T-helper 17 cell (primary cell): ENCODE measurements around the gene SERPINA6. TPM values are rescaled to one million over a fixed set of nuclear protein-coding genes. Genes with fewer than 3 reads are reported as not detected.

ENCODE experiments used
- ATAC-seq: fragments of 150-1000 bp; cut with Tn5 transposase; 2 replicates; pipeline ENCODE4 v1.10.0; 2021; ENCODE audit warnings: mild to moderate bottlenecking, moderate library complexity
- DNase-seq, 3 donors: peaks; one replicate each; pipeline versions ENCODE4 v3.0.0 to v3.0.0-alpha.2; 2020 to 2021
- H3K9me3 ChIP-seq: one replicate; pipeline ENCODE4 v1.7.0; 2013; ENCODE audit warnings: low read length, mild to moderate bottlenecking; ENCODE audit not compliant: control insufficient read depth, poor library complexity, severe bottlenecking
- H3K27ac Mint-ChIP-seq: one replicate; pipeline ENCODE4 v1.8.0; 2022; ENCODE audit warnings: mild to moderate bottlenecking, moderate library complexity, mixed read lengths
- H3K27me3 Mint-ChIP-seq: one replicate; pipeline ENCODE4 v1.8.0; 2022; ENCODE audit warnings: mixed read lengths
- H3K36me3 Mint-ChIP-seq: one replicate; pipeline ENCODE4 v1.8.0; 2022; ENCODE audit warnings: low read depth, mixed read lengths
- H3K4me1 Mint-ChIP-seq: one replicate; pipeline ENCODE4 v1.8.0; 2022; ENCODE audit warnings: mild to moderate bottlenecking, mixed read lengths
- H3K4me3 Mint-ChIP-seq: one replicate; pipeline ENCODE4 v1.8.0; 2022; ENCODE audit warnings: mild to moderate bottlenecking, moderate library complexity, mixed read lengths
- total RNA-seq, 4 donors: library from RNA in 2 of 4; stranded (reverse) in 2 of 4; gene quantifications; one replicate each; pipeline ENCODE4 v1.2.3 and lab custom pipeline; 2022 to 2026

SERPINA6 gene
- total RNA-seq, 2 donors from 2014 or later, result not detected

DNA sequence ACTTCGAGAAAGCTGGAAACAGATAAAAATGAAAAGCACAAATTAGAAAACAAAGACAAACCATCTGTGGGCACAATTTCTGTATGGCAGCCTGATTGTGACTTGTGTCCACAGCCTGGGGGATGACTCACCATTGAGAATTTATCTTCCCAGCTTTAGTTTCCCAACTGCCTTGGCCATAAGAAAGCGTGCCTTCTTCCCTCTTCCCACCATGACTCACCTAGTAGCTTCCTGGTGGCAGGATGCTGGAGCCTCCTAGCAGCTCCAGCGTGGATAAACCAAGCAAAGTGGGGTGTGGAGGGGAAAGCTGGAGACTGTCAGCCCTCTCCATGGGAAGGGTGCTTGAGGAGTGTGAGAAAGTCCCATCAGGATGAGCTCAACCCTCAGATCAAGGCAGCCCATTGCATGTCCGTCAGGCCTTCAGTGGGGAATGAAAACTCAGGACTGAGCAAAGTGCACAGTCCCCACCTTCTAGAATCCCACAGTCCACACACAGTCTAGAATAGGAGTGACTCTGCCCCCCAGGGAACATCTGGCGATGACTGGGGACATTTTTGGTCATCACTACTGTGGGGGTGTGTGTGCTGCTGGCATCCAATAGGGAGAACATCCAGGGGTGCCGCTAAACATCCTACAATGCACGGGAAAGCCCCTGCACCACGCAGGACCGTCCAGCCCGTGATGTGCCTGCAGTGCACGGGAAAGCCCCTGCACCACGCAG lies 22.4 kb upstream of the SERPINA6 start:
- Mint-ChIP-seq H3K4me3 (no peak overlapping the region), H3K27ac (peak overlapping the region; percentile 90), H3K36me3 (no peaks in the 10 kb centered on the region), H3K27me3 (no peaks in the 10 kb centered on the region), H3K4me1 (peaks cover 7% of the 10 kb centered on the region)
- DNase-seq, result peak in 1 of 3 donors; percentile 25
- no peaks in the 10 kb centered on the region for H3K9me3 ChIP-seq
- peak; percentile 71 for ATAC-seq

- H3K27me3 Mint-ChIP-seq, result no peaks in the 10 kb centered on the region
- H3K9me3 ChIP-seq, result no peaks in the 10 kb centered on the region
- H3K4me1 Mint-ChIP-seq, result peaks cover 7% of the 10 kb centered on the region
- ATAC-seq (no peak), DNase-seq (no peak)
- peak overlapping the region; percentile 90 for H3K27ac Mint-ChIP-seq
- no peak overlapping the region for H3K4me3 Mint-ChIP-seq
- no peaks in the 10 kb centered on the region for H3K36me3 Mint-ChIP-seq
These were observed 21.3 kb upstream of the SERPINA6 start for GRCh38 chr14:94344389-94344788.

DNA sequence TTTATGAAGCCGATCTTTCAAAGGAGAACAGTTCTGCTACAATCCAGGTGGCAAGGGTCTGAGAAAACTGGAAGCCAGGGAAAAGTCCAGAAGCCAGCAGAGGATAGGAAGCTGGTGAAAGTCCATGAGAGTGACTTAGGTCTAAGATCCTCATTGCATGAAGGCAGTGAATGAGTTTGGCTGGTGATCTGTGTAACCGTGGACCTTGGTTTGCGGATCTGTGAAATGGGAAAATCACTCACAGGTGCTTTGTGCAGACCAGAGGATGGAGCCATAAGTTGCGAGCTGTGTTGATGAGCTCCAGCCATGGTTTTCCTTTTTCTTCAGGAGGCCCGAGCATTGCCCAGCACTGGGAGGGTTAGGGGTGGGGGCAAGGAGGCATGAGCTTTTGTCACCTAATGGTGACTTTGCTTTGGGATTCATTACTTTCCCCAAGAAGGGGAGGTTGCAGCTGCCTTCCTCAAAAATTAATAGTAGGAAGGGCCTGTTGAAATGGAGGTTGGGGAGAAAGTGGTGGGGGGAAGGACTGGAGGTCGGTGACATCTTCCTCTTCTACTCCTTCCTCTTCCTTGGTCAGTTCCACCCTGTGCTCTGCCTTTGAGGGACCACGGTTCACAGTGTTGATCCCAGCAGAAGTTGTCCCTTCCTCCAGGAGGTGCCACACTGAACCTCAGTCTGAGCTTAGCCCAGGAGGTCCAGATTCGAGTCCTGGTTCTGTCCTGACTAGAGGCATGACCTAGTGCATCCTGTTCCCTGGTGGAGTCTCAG lies 20.3 kb upstream of the SERPINA6 start:
- no peaks in the 10 kb centered on the region for H3K9me3 ChIP-seq
- H3K4me3 Mint-ChIP-seq, result no peak overlapping the region
- peaks cover 2% of the 10 kb centered on the region for H3K36me3 Mint-ChIP-seq
- no peaks in the 10 kb centered on the region for H3K27me3 Mint-ChIP-seq
- ATAC-seq (no peak), DNase-seq (no peak)
- peaks cover 7% of the 10 kb centered on the region for H3K4me1 Mint-ChIP-seq
- H3K27ac Mint-ChIP-seq, result peak overlapping the region; percentile 90

DNA sequence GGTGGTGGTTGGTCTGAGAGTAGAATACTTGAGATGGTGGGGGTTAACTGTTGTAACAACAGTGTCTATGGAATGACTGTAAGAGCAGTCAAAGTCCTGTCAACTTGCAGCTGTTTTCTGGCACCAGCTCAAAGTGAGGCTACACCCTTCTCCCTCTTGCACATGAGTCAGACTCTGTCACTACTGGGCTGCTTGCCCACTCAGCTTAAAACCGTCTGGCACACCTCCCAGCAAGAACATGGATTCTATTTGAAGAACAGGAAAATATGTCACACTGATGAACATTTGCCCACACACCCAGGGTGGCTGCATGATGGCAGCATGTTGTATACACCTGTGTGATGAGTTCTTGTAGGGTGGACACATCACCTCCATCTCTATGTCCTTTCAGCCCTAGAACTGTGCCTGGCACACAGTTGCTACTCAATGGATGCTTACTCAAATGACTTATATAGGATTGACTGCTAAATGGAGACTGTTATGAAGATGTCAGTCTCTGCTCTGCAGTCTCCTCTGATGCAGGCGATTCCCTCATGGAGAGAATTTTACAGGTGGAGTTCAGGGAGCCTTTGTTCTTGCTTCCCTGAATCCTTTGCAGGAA lies 19.3 kb upstream of the SERPINA6 start:
- peaks cover 2% of the 10 kb centered on the region for H3K36me3 Mint-ChIP-seq
- H3K9me3 ChIP-seq, result no peaks in the 10 kb centered on the region
- no peaks in the 10 kb centered on the region for H3K27me3 Mint-ChIP-seq
- no peak overlapping the region for H3K4me3 Mint-ChIP-seq
- H3K4me1 Mint-ChIP-seq, result peaks cover 7% of the 10 kb centered on the region
- peak overlapping the region; percentile 8 for H3K27ac Mint-ChIP-seq
- ATAC-seq (no peak), DNase-seq (no peak)

DNA sequence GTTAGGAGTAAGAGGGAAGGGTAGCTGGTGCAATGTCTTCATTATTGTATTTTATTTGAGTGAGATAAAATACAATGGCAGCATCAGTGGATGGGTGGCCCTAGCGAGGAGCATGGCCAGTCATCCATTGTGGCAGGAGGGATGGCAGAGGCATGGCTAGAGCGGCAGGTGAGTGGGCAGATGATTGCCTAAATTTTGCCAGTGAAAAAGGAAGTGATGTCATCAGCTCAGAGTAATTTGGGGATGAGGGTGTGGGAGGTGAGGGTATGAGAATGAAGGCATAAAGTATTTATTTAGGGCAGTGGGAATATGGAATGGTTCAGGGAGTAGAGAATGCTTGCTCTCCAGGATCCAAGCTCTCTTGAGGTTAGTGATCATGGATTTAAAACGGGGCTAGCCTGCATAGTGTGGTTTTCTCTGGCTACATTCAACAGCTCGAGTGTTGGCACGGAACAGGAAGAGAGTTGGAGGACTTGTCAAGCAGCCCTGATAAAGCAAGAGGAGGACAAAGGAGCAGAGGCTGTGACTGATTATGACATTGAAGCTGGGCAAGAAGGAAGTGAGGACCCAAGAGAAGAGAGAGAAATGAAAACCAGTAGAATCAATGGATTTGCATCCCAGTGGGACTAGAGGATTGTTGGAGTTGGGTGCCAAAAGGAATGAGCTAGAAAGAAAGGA lies 18.7 kb upstream of the SERPINA6 start:
- ATAC-seq, result no peak
- H3K4me3 Mint-ChIP-seq, result no peak overlapping the region
- peak overlapping the region; percentile 8 for H3K27ac Mint-ChIP-seq
- DNase-seq, result no peak
- peaks cover 2% of the 10 kb centered on the region for H3K36me3 Mint-ChIP-seq
- no peaks in the 10 kb centered on the region for H3K9me3 ChIP-seq
- H3K4me1 Mint-ChIP-seq, result peaks cover 5% of the 10 kb centered on the region
- no peaks in the 10 kb centered on the region for H3K27me3 Mint-ChIP-seq

DNA sequence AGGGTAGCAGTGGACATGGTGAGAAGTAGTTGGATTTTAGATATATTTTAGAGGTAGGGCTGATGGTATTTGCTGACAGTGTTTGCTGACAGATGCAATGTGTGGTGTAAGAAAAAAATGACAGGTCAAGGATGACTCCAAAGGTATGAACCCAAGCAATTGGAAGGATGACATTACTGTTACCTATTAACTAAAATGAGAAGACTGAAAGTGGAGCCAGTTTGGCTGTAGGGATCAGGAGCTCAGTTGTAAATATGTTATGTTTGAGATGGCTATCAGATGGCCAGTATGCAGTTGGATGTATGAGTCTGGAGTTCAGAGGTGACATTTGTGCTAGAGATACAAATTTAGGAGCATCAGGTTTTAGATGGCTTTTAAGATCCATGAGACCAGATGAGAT lies 17.4 kb upstream of the SERPINA6 start:
- DNase-seq, result no peak
- peaks cover 2% of the 10 kb centered on the region for H3K27me3 Mint-ChIP-seq
- H3K36me3 Mint-ChIP-seq, result peaks cover 2% of the 10 kb centered on the region
- H3K27ac Mint-ChIP-seq, result peak overlapping the region; percentile 8
- H3K4me1 Mint-ChIP-seq, result no peaks in the 10 kb centered on the region
- no peak overlapping the region for H3K4me3 Mint-ChIP-seq
- ATAC-seq, result no peak
- no peaks in the 10 kb centered on the region for H3K9me3 ChIP-seq

DNA sequence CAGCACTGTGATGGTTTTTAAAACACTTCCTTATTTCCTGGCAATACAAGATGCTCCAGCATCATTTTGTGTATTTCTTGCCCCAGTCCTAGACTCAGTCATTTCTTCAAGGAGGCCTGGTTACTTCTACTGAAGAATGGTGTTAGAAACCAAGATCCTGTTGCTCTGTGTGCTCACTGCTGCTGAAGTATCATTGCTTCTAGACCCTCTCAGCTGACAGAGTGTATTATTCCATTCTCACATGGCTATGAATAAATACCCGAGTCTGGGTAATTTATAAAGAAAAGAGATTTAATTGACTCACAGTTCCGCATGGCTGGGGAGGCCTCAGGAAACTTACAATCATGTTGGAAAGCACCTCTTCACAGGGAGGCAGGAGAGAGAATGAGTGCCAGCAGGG lies 14.9 kb upstream of the SERPINA6 start:
- ATAC-seq, result no peak
- Mint-ChIP-seq H3K4me1 (no peaks in the 10 kb centered on the region), H3K27ac (no peak overlapping the region), H3K4me3 (no peak overlapping the region), H3K27me3 (peaks cover 12% of the 10 kb centered on the region), H3K36me3 (peaks cover 2% of the 10 kb centered on the region)
- no peak for DNase-seq
- no peaks in the 10 kb centered on the region for H3K9me3 ChIP-seq

GRCh38 chr14:94337274-94337673 lies 14.1 kb upstream of the SERPINA6 start:
- H3K9me3 ChIP-seq, result no peaks in the 10 kb centered on the region
- no peaks in the 10 kb centered on the region for H3K4me1 Mint-ChIP-seq
- H3K4me3 Mint-ChIP-seq, result no peak overlapping the region
- ATAC-seq (no peak), DNase-seq (no peak)
- H3K36me3 Mint-ChIP-seq, result peaks cover 2% of the 10 kb centered on the region
- H3K27ac Mint-ChIP-seq, result no peak overlapping the region
- peaks cover 12% of the 10 kb centered on the region for H3K27me3 Mint-ChIP-seq

GRCh38 chr14:94334872-94335271 lies 11.7 kb upstream of the SERPINA6 start:
- DNase-seq, result no peak
- H3K4me1 Mint-ChIP-seq, result no peaks in the 10 kb centered on the region
- H3K36me3 Mint-ChIP-seq, result peaks cover 2% of the 10 kb centered on the region
- no peak for ATAC-seq
- no peaks in the 10 kb centered on the region for H3K9me3 ChIP-seq
- no peak overlapping the region for H3K4me3 Mint-ChIP-seq
- H3K27me3 Mint-ChIP-seq, result peaks cover 17% of the 10 kb centered on the region
- no peak overlapping the region for H3K27ac Mint-ChIP-seq

DNA sequence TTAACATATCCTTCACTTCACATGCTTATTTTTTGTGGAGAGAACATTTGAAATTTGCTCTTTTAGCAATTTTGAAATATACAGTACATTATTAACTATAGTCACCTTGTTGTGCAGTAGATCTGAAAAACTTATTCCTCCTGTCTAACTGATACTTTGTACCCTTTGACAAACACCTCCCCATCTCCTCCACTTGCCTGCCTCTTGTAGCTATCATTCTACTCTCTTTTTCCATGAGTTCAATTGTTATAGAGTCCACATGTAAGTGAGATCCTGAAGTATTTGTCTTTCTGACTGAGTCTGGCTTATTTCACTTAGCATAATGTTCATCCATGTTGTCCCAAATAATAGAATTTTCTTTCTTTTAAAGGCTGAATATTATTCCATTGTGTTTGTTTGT lies 9.5 kb upstream of the SERPINA6 start:
- Mint-ChIP-seq H3K36me3 (no peaks in the 10 kb centered on the region), H3K27ac (no peak overlapping the region), H3K27me3 (peaks cover 17% of the 10 kb centered on the region), H3K4me3 (no peak overlapping the region), H3K4me1 (no peaks in the 10 kb centered on the region)
- H3K9me3 ChIP-seq, result no peaks in the 10 kb centered on the region
- DNase-seq (no peak), ATAC-seq (no peak)

DNA sequence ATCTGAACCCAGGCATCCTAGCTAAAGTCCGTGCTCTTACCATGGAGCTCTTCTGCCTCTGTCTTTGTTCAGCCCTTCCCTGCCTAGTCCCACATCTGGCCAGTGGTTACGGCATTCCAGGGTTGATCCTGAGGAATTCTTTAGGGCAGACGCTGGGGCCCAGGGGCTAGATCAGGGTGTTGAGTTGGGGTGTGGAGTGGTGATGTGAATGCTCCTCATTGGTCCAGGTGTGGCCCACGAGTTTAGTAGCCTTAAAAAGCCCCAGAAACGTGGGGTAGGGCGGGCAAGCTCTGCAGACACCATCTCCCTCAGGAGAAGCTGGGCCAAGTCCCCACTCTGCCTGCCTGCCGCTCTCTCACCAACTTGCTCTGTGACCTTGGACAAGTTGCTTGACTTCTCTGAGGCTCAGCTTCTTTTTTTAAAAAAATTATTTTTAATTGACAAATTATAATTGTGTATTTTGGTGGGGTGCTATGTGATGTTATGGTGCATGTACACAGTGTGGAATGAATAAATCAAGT lies 9.0 kb upstream of the SERPINA6 start:
- H3K27me3 Mint-ChIP-seq, result peaks cover 17% of the 10 kb centered on the region
- H3K27ac Mint-ChIP-seq, result no peak overlapping the region
- DNase-seq, result no peak
- no peak for ATAC-seq
- H3K4me1 Mint-ChIP-seq, result no peaks in the 10 kb centered on the region
- no peaks in the 10 kb centered on the region for H3K9me3 ChIP-seq
- H3K36me3 Mint-ChIP-seq, result no peaks in the 10 kb centered on the region
- H3K4me3 Mint-ChIP-seq, result no peak overlapping the region

DNA sequence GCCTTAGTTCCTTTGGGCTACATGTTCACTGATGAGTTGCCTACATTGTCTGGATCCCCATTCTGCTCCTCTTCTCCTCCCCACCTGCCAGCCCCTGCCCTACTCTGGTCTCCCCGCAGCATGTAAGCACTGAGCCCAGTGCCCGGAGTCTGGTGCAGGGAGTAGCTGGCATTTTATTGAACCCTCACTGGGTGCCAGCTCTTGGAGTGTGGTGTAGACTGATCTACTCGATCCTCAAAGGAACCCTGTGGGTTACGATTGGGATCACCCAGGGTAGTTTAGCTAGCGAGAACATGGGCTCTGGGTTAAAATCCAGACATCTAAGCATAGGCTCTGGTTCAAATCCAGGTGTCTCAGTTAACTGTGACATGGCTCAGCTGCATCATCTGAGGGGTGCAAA lies 8.3 kb upstream of the SERPINA6 start:
- Mint-ChIP-seq H3K27ac (no peak overlapping the region), H3K4me3 (no peak overlapping the region), H3K36me3 (no peaks in the 10 kb centered on the region), H3K4me1 (no peaks in the 10 kb centered on the region), H3K27me3 (peaks cover 17% of the 10 kb centered on the region)
- no peak for ATAC-seq
- no peaks in the 10 kb centered on the region for H3K9me3 ChIP-seq
- DNase-seq, result no peak

DNA sequence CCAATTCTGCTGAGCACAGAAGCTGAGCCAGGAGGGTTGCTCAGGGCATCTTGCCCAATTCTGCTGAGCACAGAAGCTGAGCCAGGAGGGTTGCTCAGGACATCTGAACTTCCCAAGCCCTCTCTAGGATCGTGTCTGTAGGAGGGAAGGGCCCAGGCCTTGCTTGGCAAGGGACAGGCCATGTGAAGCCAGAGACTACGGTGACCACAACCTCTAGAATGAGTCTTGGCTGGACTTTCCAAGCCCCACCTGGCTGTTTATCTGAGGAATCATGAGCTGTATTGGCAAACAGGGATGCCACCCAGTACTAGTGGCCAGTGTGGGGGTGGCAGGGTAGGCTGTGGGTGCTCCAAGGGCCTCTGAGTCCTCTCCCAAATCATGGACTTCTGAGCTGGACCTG lies 7.7 kb upstream of the SERPINA6 start:
- no peaks in the 10 kb centered on the region for H3K9me3 ChIP-seq
- H3K27me3 Mint-ChIP-seq, result peaks cover 17% of the 10 kb centered on the region
- no peak overlapping the region for H3K27ac Mint-ChIP-seq
- DNase-seq (no peak), ATAC-seq (no peak)
- H3K36me3 Mint-ChIP-seq, result no peaks in the 10 kb centered on the region
- H3K4me1 Mint-ChIP-seq, result no peaks in the 10 kb centered on the region
- H3K4me3 Mint-ChIP-seq, result no peak overlapping the region
